ENCODE data around the gene SIAE. TPM values are rescaled to one million over a fixed set of nuclear protein-coding genes. Genes with fewer than 3 reads are reported as not detected.

The SIAE gene
- total RNA-seq, 1 donor from 2014 or later = 9.6 TPM

DNA sequence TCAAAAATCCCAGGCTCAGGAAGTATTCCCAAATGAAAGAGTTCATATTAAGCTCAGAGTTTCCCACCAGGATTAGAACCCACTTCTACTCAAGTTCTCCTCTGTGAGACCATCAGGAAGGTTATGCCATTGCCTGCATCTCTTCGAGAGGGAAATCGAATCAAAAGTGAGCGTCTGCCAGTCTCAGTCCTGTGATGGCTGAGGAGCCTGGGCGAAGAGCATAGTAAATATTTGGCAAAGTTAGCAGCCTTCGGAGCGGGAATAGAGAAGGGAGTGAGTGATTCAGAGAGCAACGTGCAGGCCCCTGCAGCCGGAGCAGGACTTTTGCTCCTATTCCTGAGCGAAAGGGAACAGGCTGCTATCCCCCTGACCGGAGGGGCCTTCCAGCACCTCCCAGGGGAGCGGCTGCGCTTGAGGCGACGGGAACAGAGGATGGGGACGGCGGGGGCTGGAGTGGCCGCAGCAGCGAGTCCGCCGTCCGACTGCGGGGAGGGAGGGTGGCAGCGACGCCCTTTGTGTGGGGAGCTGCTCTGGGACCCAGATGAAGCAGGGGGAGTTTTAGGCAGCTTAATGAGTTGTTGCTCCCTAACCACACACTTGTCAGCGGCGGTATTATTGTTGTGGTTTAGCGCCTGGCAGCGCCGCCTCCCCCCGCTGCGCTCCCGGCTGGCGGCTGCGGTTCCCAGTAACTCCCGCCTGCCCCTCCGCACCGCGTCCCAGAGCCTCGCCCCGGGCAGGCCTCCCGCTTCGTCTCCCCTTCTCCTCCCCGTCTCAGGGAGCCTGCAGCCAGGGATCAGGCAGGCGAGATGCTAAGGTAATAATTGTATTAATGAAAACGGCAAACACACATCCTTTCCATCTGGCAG lies 44.5 kb upstream of the SIAE start:
- no peaks in the 10 kb centered on the region for H3K9me3 Mint-ChIP-seq (ENCODE audit: low read depth)
- H3K4me3 Mint-ChIP-seq (ENCODE audit: unreplicated experiment) = peak overlapping the region; percentile 69
- DNase-seq (ENCODE audit: low spot score) = no peak
- H3K36me3 Mint-ChIP-seq (ENCODE audit: low read depth) = no peaks in the 10 kb centered on the region
- TF ChIP-seq, protein P1, sequence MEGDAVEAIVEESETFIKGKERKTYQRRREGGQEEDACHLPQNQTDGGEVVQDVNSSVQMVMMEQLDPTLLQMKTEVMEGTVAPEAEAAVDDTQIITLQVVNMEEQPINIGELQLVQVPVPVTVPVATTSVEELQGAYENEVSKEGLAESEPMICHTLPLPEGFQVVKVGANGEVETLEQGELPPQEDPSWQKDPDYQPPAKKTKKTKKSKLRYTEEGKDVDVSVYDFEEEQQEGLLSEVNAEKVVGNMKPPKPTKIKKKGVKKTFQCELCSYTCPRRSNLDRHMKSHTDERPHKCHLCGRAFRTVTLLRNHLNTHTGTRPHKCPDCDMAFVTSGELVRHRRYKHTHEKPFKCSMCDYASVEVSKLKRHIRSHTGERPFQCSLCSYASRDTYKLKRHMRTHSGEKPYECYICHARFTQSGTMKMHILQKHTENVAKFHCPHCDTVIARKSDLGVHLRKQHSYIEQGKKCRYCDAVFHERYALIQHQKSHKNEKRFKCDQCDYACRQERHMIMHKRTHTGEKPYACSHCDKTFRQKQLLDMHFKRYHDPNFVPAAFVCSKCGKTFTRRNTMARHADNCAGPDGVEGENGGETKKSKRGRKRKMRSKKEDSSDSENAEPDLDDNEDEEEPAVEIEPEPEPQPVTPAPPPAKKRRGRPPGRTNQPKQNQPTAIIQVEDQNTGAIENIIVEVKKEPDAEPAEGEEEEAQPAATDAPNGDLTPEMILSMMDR (IDR thresholded peaks at IDR 0.05) = no peak
- peaks cover 11% of the 10 kb centered on the region for H3K4me1 Mint-ChIP-seq (ENCODE audit: low read depth)
- H3K27me3 Mint-ChIP-seq (ENCODE audit: low read depth) = peaks cover 56% of the 10 kb centered on the region
- no peak overlapping the region for H3K27ac Mint-ChIP-seq (ENCODE audit: unreplicated experiment)

DNA sequence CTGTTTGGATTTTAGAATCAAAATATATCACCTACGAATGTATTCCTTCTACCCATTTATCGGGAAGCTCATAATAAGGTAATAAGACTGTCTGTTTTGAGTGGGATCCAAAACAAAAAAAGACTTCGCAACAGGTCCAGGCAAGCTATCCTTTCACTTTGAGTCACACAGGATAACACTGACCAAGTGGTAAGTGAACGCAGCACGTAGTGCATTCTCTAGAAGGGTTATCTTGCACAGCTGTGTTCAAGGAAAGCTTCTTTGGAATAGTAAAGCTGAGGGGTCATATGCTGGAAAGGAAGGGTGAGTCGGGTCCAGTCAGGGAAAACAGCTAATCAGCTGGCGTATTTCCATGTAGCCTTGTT lies 43.9 kb upstream of the SIAE start:
- H3K27ac Mint-ChIP-seq (ENCODE audit: unreplicated experiment) = no peak overlapping the region
- H3K27me3 Mint-ChIP-seq (ENCODE audit: low read depth) = peaks cover 50% of the 10 kb centered on the region
- H3K4me3 Mint-ChIP-seq (ENCODE audit: unreplicated experiment) = peak overlapping the region; percentile 69
- H3K4me1 Mint-ChIP-seq (ENCODE audit: low read depth) = peaks cover 11% of the 10 kb centered on the region
- TF ChIP-seq, protein P1 (IDR thresholded peaks at IDR 0.05) = no peak
- H3K36me3 Mint-ChIP-seq (ENCODE audit: low read depth) = no peaks in the 10 kb centered on the region
- no peak for DNase-seq (ENCODE audit: low spot score)
- H3K9me3 Mint-ChIP-seq (ENCODE audit: low read depth) = no peaks in the 10 kb centered on the region

DNA sequence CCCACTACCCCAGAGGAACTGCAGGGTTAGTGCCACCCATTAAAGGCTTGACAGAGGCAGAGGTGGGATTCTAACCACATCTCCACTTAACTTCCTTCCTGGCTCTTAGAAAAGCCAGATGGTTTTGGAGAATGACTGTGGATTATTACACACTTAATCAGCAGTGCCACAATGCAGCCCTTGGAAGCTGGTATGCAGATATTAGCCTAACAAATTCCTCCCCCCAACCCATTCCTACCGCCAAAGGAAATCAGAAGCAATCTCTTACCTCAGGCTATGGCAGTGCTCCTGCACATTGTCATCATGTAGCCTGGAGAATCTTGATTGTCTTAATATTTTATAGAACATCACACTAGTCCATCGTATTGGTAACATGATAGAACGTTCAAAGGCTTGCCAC lies 43.1 kb upstream of the SIAE start:
- H3K4me3 Mint-ChIP-seq (ENCODE audit: unreplicated experiment) = no peak overlapping the region
- H3K4me1 Mint-ChIP-seq (ENCODE audit: low read depth) = peaks cover 11% of the 10 kb centered on the region
- TF ChIP-seq, protein P1 (IDR thresholded peaks at IDR 0.05) = no peak
- H3K36me3 Mint-ChIP-seq (ENCODE audit: low read depth) = no peaks in the 10 kb centered on the region
- no peaks in the 10 kb centered on the region for H3K9me3 Mint-ChIP-seq (ENCODE audit: low read depth)
- H3K27me3 Mint-ChIP-seq (ENCODE audit: low read depth) = peaks cover 44% of the 10 kb centered on the region
- DNase-seq (ENCODE audit: low spot score) = no peak
- H3K27ac Mint-ChIP-seq (ENCODE audit: unreplicated experiment) = no peak overlapping the region

DNA sequence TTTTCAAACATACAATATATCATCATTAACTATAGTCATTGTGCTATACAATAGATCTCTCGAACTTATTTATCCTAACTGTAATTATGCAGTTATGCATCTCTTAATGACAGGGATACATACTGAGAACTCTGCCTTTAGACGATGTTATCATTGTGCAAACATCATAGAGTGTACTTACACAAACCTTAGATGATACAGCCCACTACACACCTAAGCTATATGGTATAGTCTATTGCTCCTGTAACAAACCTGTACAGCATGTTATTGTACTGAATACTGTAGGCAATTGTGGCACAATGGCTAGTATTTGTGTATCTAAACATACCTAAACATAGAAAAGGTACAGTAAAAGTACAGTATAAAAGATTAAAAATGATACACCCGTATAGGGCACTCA lies 38.9 kb upstream of the SIAE start:
- H3K27me3 Mint-ChIP-seq (ENCODE audit: low read depth) = peaks cover 15% of the 10 kb centered on the region
- DNase-seq (ENCODE audit: low spot score) = no peak
- H3K36me3 Mint-ChIP-seq (ENCODE audit: low read depth) = peaks cover 3% of the 10 kb centered on the region
- H3K4me1 Mint-ChIP-seq (ENCODE audit: low read depth) = peaks cover under 1% of the 10 kb centered on the region
- H3K27ac Mint-ChIP-seq (ENCODE audit: unreplicated experiment) = no peak overlapping the region
- TF ChIP-seq, protein P1 (IDR thresholded peaks at IDR 0.05) = no peak
- peaks cover 4% of the 10 kb centered on the region for H3K9me3 Mint-ChIP-seq (ENCODE audit: low read depth)
- no peak overlapping the region for H3K4me3 Mint-ChIP-seq (ENCODE audit: unreplicated experiment)

DNA sequence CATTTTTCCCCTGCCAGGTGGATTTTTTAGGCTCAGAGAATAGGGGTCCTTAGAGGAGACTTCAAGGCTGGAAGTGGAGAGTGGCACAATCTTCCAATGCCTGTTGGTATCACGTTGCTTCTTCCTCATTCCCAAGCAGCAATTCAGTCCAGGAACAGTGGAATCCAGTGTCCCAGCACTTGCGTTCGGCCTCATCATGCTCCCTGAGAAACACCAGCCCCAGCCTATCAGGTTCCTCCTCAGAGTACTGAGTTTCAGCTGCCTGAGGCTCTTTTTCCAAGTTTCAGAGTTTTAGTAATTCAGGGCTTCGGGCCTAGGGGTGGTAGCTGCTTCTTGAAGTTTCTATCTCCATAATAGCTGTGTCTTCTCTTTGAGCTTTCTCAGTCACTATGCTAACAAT lies 34.3 kb upstream of the SIAE start:
- Mint-ChIP-seq H3K27me3 (ENCODE audit: low read depth) (peaks cover 21% of the 10 kb centered on the region), H3K36me3 (ENCODE audit: low read depth) (peaks cover 3% of the 10 kb centered on the region), H3K4me1 (ENCODE audit: low read depth) (no peaks in the 10 kb centered on the region), H3K9me3 (ENCODE audit: low read depth) (peaks cover 7% of the 10 kb centered on the region), H3K27ac (ENCODE audit: unreplicated experiment) (no peak overlapping the region), H3K4me3 (ENCODE audit: unreplicated experiment) (no peak overlapping the region)
- DNase-seq (ENCODE audit: low spot score) = no peak
- TF ChIP-seq, protein P1 (IDR thresholded peaks at IDR 0.05) = no peak
